ENCODE data around the gene PPTC7. TPM values are rescaled to one million over a fixed set of nuclear protein-coding genes. Genes with fewer than 3 reads are reported as not detected.
A peak's percentile ranks its signal among the peaks of the same experiment; 100 is the strongest.
"Not testable (repeated sequence)": the region's sequence is repeated elsewhere in the genome, so short reads cannot be mapped to it uniquely, and the experiment has no call there.

PPTC7 gene
- polyA plus RNA-seq, 2 donors, result 4.7 to 9.4 TPM

DNA sequence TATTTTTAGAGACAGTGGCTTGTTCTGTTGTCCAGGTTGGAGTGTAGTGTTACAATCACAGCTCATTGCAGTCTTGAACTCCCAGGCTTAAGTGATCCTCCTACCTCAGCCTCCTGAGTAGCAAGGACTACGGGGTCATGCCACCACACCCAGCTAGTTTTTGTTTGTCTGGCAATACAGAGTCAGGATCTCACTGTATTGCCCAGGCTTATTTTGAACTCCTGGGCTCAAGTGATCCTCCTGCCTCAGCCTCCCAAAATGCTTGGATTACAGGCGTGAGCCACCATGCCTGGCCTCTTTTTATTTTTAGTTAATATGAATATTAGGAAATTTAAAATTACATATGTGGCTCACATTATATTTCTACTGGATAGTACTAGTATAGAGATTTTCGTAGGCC is 28.9 kb downstream of the PPTC7 start:
- no peak overlapping the region for H3K4me3 ChIP-seq (ENCODE audit: low read depth in 1 of 2, low read length in 2 of 2)
- H3K4me1 ChIP-seq (ENCODE audit: control insufficient read depth in 2 of 2, insufficient read depth in 2 of 2, low read length in 1 of 2), result no peaks in the 10 kb centered on the region
- H3K27ac ChIP-seq (ENCODE audit: low read depth in 2 of 2, low read length in 1 of 2), result no peak overlapping the region
- H3K36me3 ChIP-seq (ENCODE audit: control insufficient read depth in 2 of 2, insufficient read depth in 2 of 2, low read length in 1 of 2), result no peaks in the 10 kb centered on the region
- 97% methylated on average over 3 of the region's 3 CpGs for WGBS, 2 donors
- no peaks in the 10 kb centered on the region for H3K27me3 ChIP-seq (ENCODE audit: control insufficient read depth in 1 of 2, insufficient read depth in 2 of 2, low read length in 2 of 2)
- H3K9me3 ChIP-seq (ENCODE audit: control insufficient read depth in 2 of 2, insufficient read depth in 1 of 2, low read depth in 1 of 2, low read length in 1 of 2), result no peaks in the 10 kb centered on the region

- Histone ChIP-seq H3K27ac (ENCODE audit: low read depth in 2 of 2, low read length in 1 of 2) (no peak overlapping the region), H3K36me3 (ENCODE audit: control insufficient read depth in 2 of 2, insufficient read depth in 2 of 2, low read length in 1 of 2) (peaks cover 0 to 3% of the 10 kb centered on the region in 2 donors), H3K27me3 (ENCODE audit: control insufficient read depth in 1 of 2, insufficient read depth in 2 of 2, low read length in 2 of 2) (no peaks in the 10 kb centered on the region), H3K9me3 (ENCODE audit: control insufficient read depth in 2 of 2, insufficient read depth in 1 of 2, low read depth in 1 of 2, low read length in 1 of 2) (no peaks in the 10 kb centered on the region), H3K4me3 (ENCODE audit: low read depth in 1 of 2, low read length in 2 of 2) (no peak overlapping the region), H3K4me1 (ENCODE audit: control insufficient read depth in 2 of 2, insufficient read depth in 2 of 2, low read length in 1 of 2) (peaks cover 0 to 2% of the 10 kb centered on the region in 2 donors)
- 88 to 92% methylated on average over 4 of the region's 4 CpGs for WGBS, 2 donors
Observed at GRCh38 chr12:110550981-110551380, 32.1 kb downstream of the PPTC7 start.

DNA sequence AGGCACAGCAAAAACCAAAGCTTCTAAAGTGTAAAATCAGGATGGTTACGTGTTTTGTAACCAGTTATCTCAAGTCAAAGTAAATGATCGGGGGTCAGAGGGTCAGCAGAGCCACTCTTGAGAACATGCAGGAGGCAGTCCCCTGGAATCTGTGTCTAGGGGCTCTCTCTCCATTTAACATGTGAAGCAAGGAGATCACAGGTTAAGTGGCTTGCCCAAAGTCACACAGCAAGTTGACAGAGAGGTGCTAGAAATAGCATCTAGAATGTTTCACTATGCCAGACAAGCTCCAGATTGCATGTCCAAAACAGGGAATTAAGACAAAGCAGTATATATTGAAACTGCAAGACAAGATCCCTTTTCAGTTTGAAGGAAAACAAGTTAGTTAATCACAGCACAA is 33.4 kb downstream of the PPTC7 start:
- Histone ChIP-seq H3K4me1 (ENCODE audit: control insufficient read depth in 2 of 2, insufficient read depth in 2 of 2, low read length in 1 of 2) (peaks cover 0 to 5% of the 10 kb centered on the region in 2 donors), H3K36me3 (ENCODE audit: control insufficient read depth in 2 of 2, insufficient read depth in 2 of 2, low read length in 1 of 2) (peaks cover 0 to 3% of the 10 kb centered on the region in 2 donors), H3K27ac (ENCODE audit: low read depth in 2 of 2, low read length in 1 of 2) (no peak overlapping the region), H3K4me3 (ENCODE audit: low read depth in 1 of 2, low read length in 2 of 2) (no peak overlapping the region), H3K27me3 (ENCODE audit: control insufficient read depth in 1 of 2, insufficient read depth in 2 of 2, low read length in 2 of 2) (no peaks in the 10 kb centered on the region), H3K9me3 (ENCODE audit: control insufficient read depth in 2 of 2, insufficient read depth in 1 of 2, low read depth in 1 of 2, low read length in 1 of 2) (no peaks in the 10 kb centered on the region)
- WGBS, 2 donors, result 80% methylated on average over 2 of the region's 2 CpGs

DNA sequence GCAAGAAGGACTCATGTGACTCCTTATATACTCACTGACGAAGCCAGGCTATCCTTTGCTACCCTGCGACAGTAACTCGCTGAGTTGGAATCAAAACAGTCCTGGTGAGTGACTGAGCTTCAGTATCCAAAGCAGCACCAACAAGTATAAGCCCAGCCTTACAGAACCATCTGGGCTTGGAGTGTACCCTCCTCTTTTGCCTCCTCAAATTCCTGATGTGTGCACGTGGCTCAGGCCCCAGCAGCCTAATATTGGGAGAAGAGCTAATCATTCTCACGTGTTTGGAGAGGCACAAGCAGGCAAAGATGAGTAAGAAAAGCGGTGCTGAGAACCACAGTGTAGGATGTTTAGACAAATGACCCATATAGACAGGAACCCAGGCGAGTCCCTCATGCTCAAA is 34.4 kb downstream of the PPTC7 start:
- Histone ChIP-seq H3K4me3 (ENCODE audit: low read depth in 1 of 2, low read length in 2 of 2) (no peak overlapping the region), H3K36me3 (ENCODE audit: control insufficient read depth in 2 of 2, insufficient read depth in 2 of 2, low read length in 1 of 2) (peaks cover 0 to 3% of the 10 kb centered on the region in 2 donors), H3K4me1 (ENCODE audit: control insufficient read depth in 2 of 2, insufficient read depth in 2 of 2, low read length in 1 of 2) (peaks cover 0 to 5% of the 10 kb centered on the region in 2 donors), H3K9me3 (ENCODE audit: control insufficient read depth in 2 of 2, insufficient read depth in 1 of 2, low read depth in 1 of 2, low read length in 1 of 2) (no peaks in the 10 kb centered on the region), H3K27ac (ENCODE audit: low read depth in 2 of 2, low read length in 1 of 2) (peak overlapping the region in 1 of 2 donors; percentile 49), H3K27me3 (ENCODE audit: control insufficient read depth in 1 of 2, insufficient read depth in 2 of 2, low read length in 2 of 2) (no peaks in the 10 kb centered on the region)
- WGBS, 2 donors, result 75 to 77% methylated on average over 7 of the region's 7 CpGs

- H3K27me3 ChIP-seq (ENCODE audit: control insufficient read depth in 1 of 2, insufficient read depth in 2 of 2, low read length in 2 of 2), result no peaks in the 10 kb centered on the region
- 80 to 82% methylated on average over 2 of the region's 2 CpGs for WGBS, 2 donors
- H3K4me3 ChIP-seq (ENCODE audit: low read depth in 1 of 2, low read length in 2 of 2), result no peak overlapping the region
- peaks cover 0 to 3% of the 10 kb centered on the region in 2 donors for H3K36me3 ChIP-seq (ENCODE audit: control insufficient read depth in 2 of 2, insufficient read depth in 2 of 2, low read length in 1 of 2)
- H3K9me3 ChIP-seq (ENCODE audit: control insufficient read depth in 2 of 2, insufficient read depth in 1 of 2, low read depth in 1 of 2, low read length in 1 of 2), result no peaks in the 10 kb centered on the region
- H3K4me1 ChIP-seq (ENCODE audit: control insufficient read depth in 2 of 2, insufficient read depth in 2 of 2, low read length in 1 of 2), result peaks cover 0 to 8% of the 10 kb centered on the region in 2 donors
- peak overlapping the region; percentile 47 to 49 for H3K27ac ChIP-seq (ENCODE audit: low read depth in 2 of 2, low read length in 1 of 2)
Observed at GRCh38 chr12:110547090-110547489, 36.0 kb downstream of the PPTC7 start.

DNA sequence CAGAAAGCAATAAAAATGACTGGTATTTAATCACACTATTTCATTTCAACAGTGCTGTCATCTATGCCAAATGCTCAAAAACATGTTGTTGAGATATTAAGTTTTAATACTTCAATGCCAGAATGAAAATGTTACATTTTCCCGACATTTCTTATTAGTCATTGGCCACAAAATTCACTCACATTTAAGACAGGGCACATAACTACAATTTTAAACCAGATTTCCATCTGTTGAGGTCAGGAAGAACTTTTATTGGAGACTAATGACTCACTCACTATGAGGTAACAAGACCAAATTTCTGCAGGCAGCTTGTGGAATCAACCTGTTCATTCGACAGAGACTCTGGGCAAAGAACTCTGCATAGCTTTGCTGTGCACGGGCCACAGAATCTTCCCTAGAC is 36.8 kb downstream of the PPTC7 start:
- peaks cover 0 to 8% of the 10 kb centered on the region in 2 donors for H3K4me1 ChIP-seq (ENCODE audit: control insufficient read depth in 2 of 2, insufficient read depth in 2 of 2, low read length in 1 of 2)
- H3K36me3 ChIP-seq (ENCODE audit: control insufficient read depth in 2 of 2, insufficient read depth in 2 of 2, low read length in 1 of 2), result peaks cover 0 to 3% of the 10 kb centered on the region in 2 donors
- H3K27me3 ChIP-seq (ENCODE audit: control insufficient read depth in 1 of 2, insufficient read depth in 2 of 2, low read length in 2 of 2), result no peaks in the 10 kb centered on the region
- H3K27ac ChIP-seq (ENCODE audit: low read depth in 2 of 2, low read length in 1 of 2), result peak overlapping the region in 1 of 2 donors; percentile 87
- no peaks in the 10 kb centered on the region for H3K9me3 ChIP-seq (ENCODE audit: control insufficient read depth in 2 of 2, insufficient read depth in 1 of 2, low read depth in 1 of 2, low read length in 1 of 2)
- no peak overlapping the region for H3K4me3 ChIP-seq (ENCODE audit: low read depth in 1 of 2, low read length in 2 of 2)
- WGBS, 2 donors, result 33 to 52% methylated on average over 3 of the region's 3 CpGs

DNA sequence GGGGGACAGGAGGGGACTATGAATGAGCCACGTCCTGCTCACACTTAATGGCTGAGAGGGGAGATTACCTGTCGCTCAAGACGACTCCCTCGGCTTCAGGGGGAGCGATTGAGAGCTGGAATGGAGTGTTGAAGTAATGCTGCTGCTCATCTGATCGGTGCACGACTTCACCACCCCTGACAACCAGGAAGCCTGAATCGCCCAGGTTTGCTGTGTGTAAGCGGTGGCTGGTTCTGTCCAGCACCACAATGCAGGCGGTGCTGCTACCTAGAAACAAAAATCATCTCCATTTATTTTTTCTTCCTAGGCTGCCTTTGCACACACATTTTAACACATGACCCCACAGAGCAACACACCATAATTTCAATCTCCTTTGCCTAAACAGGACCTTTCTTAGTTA is 37.3 kb downstream of the PPTC7 start:
- no peak overlapping the region for H3K4me3 ChIP-seq (ENCODE audit: low read depth in 1 of 2, low read length in 2 of 2)
- peaks cover 0 to 8% of the 10 kb centered on the region in 2 donors for H3K4me1 ChIP-seq (ENCODE audit: control insufficient read depth in 2 of 2, insufficient read depth in 2 of 2, low read length in 1 of 2)
- H3K27ac ChIP-seq (ENCODE audit: low read depth in 2 of 2, low read length in 1 of 2), result peak overlapping the region; percentile 87 to 93
- H3K27me3 ChIP-seq (ENCODE audit: control insufficient read depth in 1 of 2, insufficient read depth in 2 of 2, low read length in 2 of 2), result no peaks in the 10 kb centered on the region
- WGBS, 2 donors, result 75% methylated on average over 10 of the region's 10 CpGs
- peaks cover 0 to 3% of the 10 kb centered on the region in 2 donors for H3K36me3 ChIP-seq (ENCODE audit: control insufficient read depth in 2 of 2, insufficient read depth in 2 of 2, low read length in 1 of 2)
- no peaks in the 10 kb centered on the region for H3K9me3 ChIP-seq (ENCODE audit: control insufficient read depth in 2 of 2, insufficient read depth in 1 of 2, low read depth in 1 of 2, low read length in 1 of 2)

- not testable (repeated sequence) for H3K27ac ChIP-seq (ENCODE audit: low read depth in 2 of 2, low read length in 1 of 2); H3K36me3 ChIP-seq (ENCODE audit: control insufficient read depth in 2 of 2, insufficient read depth in 2 of 2, low read length in 1 of 2); H3K27me3 ChIP-seq (ENCODE audit: control insufficient read depth in 1 of 2, insufficient read depth in 2 of 2, low read length in 2 of 2); H3K4me3 ChIP-seq (ENCODE audit: low read depth in 1 of 2, low read length in 2 of 2); H3K4me1 ChIP-seq (ENCODE audit: control insufficient read depth in 2 of 2, insufficient read depth in 2 of 2, low read length in 1 of 2); H3K9me3 ChIP-seq (ENCODE audit: control insufficient read depth in 2 of 2, insufficient read depth in 1 of 2, low read depth in 1 of 2, low read length in 1 of 2)
- WGBS, 2 donors, result 50 to 81% methylated on average over 4 of the region's 4 CpGs
Observed at GRCh38 chr12:110545259-110545658, 37.9 kb downstream of the PPTC7 start.

DNA sequence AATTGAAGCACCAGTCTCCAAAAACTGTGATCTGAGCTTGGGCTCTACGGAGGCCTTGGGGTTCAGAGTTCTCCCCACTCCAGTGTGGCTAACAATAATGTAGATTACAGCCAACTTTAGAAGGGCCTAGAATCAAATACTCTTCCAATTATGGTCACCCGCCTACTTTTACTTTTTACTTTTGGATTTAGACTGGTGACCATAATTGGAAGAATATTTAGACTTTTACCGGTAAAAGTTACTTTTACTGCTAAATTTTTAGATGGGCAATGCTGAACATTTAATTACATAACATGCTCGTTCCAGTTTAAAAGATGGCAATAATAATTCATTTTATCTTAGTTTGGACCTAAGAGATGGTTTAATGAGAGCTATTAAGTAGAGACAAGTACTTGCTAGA is 39.2 kb downstream of the PPTC7 start:
- Histone ChIP-seq H3K4me3 (ENCODE audit: low read depth in 1 of 2, low read length in 2 of 2) (no peak overlapping the region), H3K27ac (ENCODE audit: low read depth in 2 of 2, low read length in 1 of 2) (peak overlapping the region; percentile 92 to 97), H3K9me3 (ENCODE audit: control insufficient read depth in 2 of 2, insufficient read depth in 1 of 2, low read depth in 1 of 2, low read length in 1 of 2) (no peaks in the 10 kb centered on the region), H3K4me1 (ENCODE audit: control insufficient read depth in 2 of 2, insufficient read depth in 2 of 2, low read length in 1 of 2) (peaks cover under 1 to 8% of the 10 kb centered on the region in 2 donors), H3K36me3 (ENCODE audit: control insufficient read depth in 2 of 2, insufficient read depth in 2 of 2, low read length in 1 of 2) (peaks cover 0 to 3% of the 10 kb centered on the region in 2 donors), H3K27me3 (ENCODE audit: control insufficient read depth in 1 of 2, insufficient read depth in 2 of 2, low read length in 2 of 2) (no peaks in the 10 kb centered on the region)
- 55 to 68% methylated on average over 4 of the region's 4 CpGs for WGBS, 2 donors

- no peaks in the 10 kb centered on the region for H3K9me3 ChIP-seq (ENCODE audit: control insufficient read depth in 2 of 2, insufficient read depth in 1 of 2, low read depth in 1 of 2, low read length in 1 of 2)
- H3K27ac ChIP-seq (ENCODE audit: low read depth in 2 of 2, low read length in 1 of 2), result peak overlapping the region; percentile 93 to 97
- peaks cover 2 to 8% of the 10 kb centered on the region in 2 donors for H3K4me1 ChIP-seq (ENCODE audit: control insufficient read depth in 2 of 2, insufficient read depth in 2 of 2, low read length in 1 of 2)
- H3K4me3 ChIP-seq (ENCODE audit: low read depth in 1 of 2, low read length in 2 of 2), result no peak overlapping the region
- WGBS, 2 donors, result 22 to 24% methylated on average over 7 of the region's 7 CpGs
- peaks cover 0 to under 1% of the 10 kb centered on the region in 2 donors for H3K36me3 ChIP-seq (ENCODE audit: control insufficient read depth in 2 of 2, insufficient read depth in 2 of 2, low read length in 1 of 2)
- H3K27me3 ChIP-seq (ENCODE audit: control insufficient read depth in 1 of 2, insufficient read depth in 2 of 2, low read length in 2 of 2), result no peaks in the 10 kb centered on the region
Observed at GRCh38 chr12:110543252-110543959, 39.7 kb downstream of the PPTC7 start.

All from esophagus (tissue), 2 donors.